Fibroblast of lung (primary cell): ENCODE data around the gene SNX14. TPM values are rescaled to one million over a fixed set of nuclear protein-coding genes. Genes with fewer than 3 reads are reported as not detected.
"Not testable (repeated sequence)": the region's sequence is repeated elsewhere in the genome, so short reads cannot be mapped to it uniquely, and the experiment has no call there.

ENCODE experiments used
- DNase-seq, 2 donors: peaks; one replicate each; pipeline versions ENCODE4 v3.0.0 to v3.0.0-alpha.2; 2010; ENCODE audit warnings: low read depth in 2 of 2
- H2AFZ ChIP-seq: 2 replicates; pipeline ENCODE4 v1.5.1; 2012; ENCODE audit warnings: low read length, control low read depth, inconsistent platforms
- H3K27ac ChIP-seq: 2 replicates; pipeline ENCODE4 v1.5.1; 2011; ENCODE audit warnings: low read length, control low read depth; ENCODE audit not compliant: insufficient read depth
- H3K27me3 ChIP-seq: 2 replicates; pipeline ENCODE4 v1.5.1; 2011; ENCODE audit warnings: mild to moderate bottlenecking, low read length; ENCODE audit not compliant: control insufficient read depth, insufficient read depth
- H3K36me3 ChIP-seq: 2 replicates; pipeline ENCODE4 v1.5.1; 2011; ENCODE audit warnings: low read length; ENCODE audit not compliant: control insufficient read depth, insufficient read depth
- H3K4me1 ChIP-seq: 2 replicates; pipeline ENCODE4 v1.5.1; 2011; ENCODE audit warnings: low read length; ENCODE audit not compliant: control insufficient read depth, insufficient read depth; ENCODE audit errors: extremely low read depth
- H3K4me2 ChIP-seq: 2 replicates; pipeline ENCODE4 v1.5.1; 2011; ENCODE audit warnings: low read length, control low read depth; ENCODE audit not compliant: insufficient read depth; ENCODE audit errors: extremely low read depth
- H3K4me3 ChIP-seq, 4 experiments: fragments of 200-600 bp in 1 of 4; sonication (generic) in 1 of 4; replicated peaks in 1 of 4; 2 replicates each; pipeline ENCODE4 v1.5.1; 2011 to 2016; ENCODE audit warnings: low read length in 4 of 4, low read depth in 3 of 4, mild to moderate bottlenecking in 3 of 4, control low read depth in 2 of 4, inconsistent platforms in 1 of 4, mixed read lengths in 1 of 4; ENCODE audit not compliant: insufficient read depth in 1 of 4; ENCODE audit errors: control extremely low read depth in 1 of 4
- H3K79me2 ChIP-seq: 2 replicates; pipeline ENCODE4 v1.5.1; 2012; ENCODE audit warnings: mild to moderate bottlenecking, low read length, inconsistent platforms; ENCODE audit not compliant: control insufficient read depth, insufficient read depth
- H3K9ac ChIP-seq: 2 replicates; pipeline ENCODE4 v1.5.1; 2011; ENCODE audit warnings: mild to moderate bottlenecking, low read length, control low read depth; ENCODE audit not compliant: insufficient read depth
- H3K9me3 ChIP-seq: 2 replicates; pipeline ENCODE4 v1.5.1; 2012; ENCODE audit warnings: low read depth, low read length; ENCODE audit not compliant: control insufficient read depth, insufficient read depth
- H4K20me1 ChIP-seq: 2 replicates; pipeline ENCODE4 v1.5.1; 2011; ENCODE audit warnings: low read length; ENCODE audit not compliant: control insufficient read depth, insufficient read depth; ENCODE audit errors: extremely low read depth
- CTCF ChIP-seq, 2 donors: IDR thresholded peaks in 1 of 2; conservative IDR thresholded peaks in 1 of 2; 1 replicate in 1 of 2; 2 replicates in 1 of 2; pipeline ENCODE4 v1.5.1; 2011 to 2012; ENCODE audit warnings: low read length in 2 of 2, control low read depth in 1 of 2, inconsistent platforms in 1 of 2, low read depth in 1 of 2, mild to moderate bottlenecking in 1 of 2
- EZH2 ChIP-seq: IDR thresholded peaks from 2 replicates; pipeline ENCODE4 v1.5.1; 2012; ENCODE audit warnings: low read length, control low read depth, mild to moderate bottlenecking; ENCODE audit errors: missing control alignments
- polyA plus RNA-seq, 2 donors: library from polyadenylated mRNA; depleted of rRNA in 1 of 2; stranded (reverse) in 1 of 2; unstranded in 1 of 2; fragments of >200 nt; gene quantifications; 2 replicates each; pipeline ENCODE4 v1.2.1, GENCODE V29; 2011 to 2012; ENCODE audit warnings: missing spikeins in 1 of 2
- total RNA-seq: library from RNA; depleted of rRNA; stranded (reverse); fragments of >200 nt; gene quantifications from 2 replicates; pipeline ENCODE4 v1.2.1, GENCODE V29; 2014

The SNX14 gene
- total and polyA plus RNA-seq, 2 donors (not counting 1 experiment from before 2014, with no cell fraction given), result 79.7 to 182 TPM

GRCh38 chr6:85537055-85537494 is 56.6 kb downstream of the SNX14 start:
- Histone ChIP-seq H4K20me1 (no peaks in the 10 kb centered on the region), H3K4me3 (no peak overlapping the region), H3K79me2 (no peaks in the 10 kb centered on the region), H3K36me3 (no peaks in the 10 kb centered on the region), H3K4me2 (no peak overlapping the region), H2AFZ (no peak overlapping the region), H3K27me3 (no peaks in the 10 kb centered on the region), H3K9me3 (no peaks in the 10 kb centered on the region), H3K4me1 (no peaks in the 10 kb centered on the region), H3K27ac (no peak overlapping the region), H3K9ac (no peak overlapping the region)
- TF ChIP-seq CTCF (conservative IDR thresholded peaks at IDR 0.05 in 1 of 2, IDR thresholded peaks at IDR 0.05 in 1 of 2; ENCODE audit: low read depth in 1 of 2, low read length in 2 of 2) (peak in 1 of 2 donors; percentile 20), EZH2 (no peak)
- DNase-seq, result peak in 1 of 2 donors; percentile 50

- not testable (repeated sequence) for H3K27ac ChIP-seq, H3K79me2 ChIP-seq, H3K4me1 ChIP-seq, H3K9ac ChIP-seq, H3K9me3 ChIP-seq, H3K36me3 ChIP-seq, H2AFZ ChIP-seq, H3K4me2 ChIP-seq, H4K20me1 ChIP-seq, H3K4me3 ChIP-seq, H3K27me3 ChIP-seq
- peak in 1 of 2 donors; percentile 6 for DNase-seq
Observed at GRCh38 chr6:85524281-85524680, 69.4 kb downstream of the SNX14 start.

GRCh38 chr6:85516168-85516567 is 77.5 kb downstream of the SNX14 start:
- Histone ChIP-seq H4K20me1 (no peaks in the 10 kb centered on the region), H3K4me3 (no peak overlapping the region), H3K27ac (no peak overlapping the region), H3K4me2 (no peak overlapping the region), H3K79me2 (no peaks in the 10 kb centered on the region), H3K4me1 (no peaks in the 10 kb centered on the region), H2AFZ (no peak overlapping the region), H3K9me3 (no peaks in the 10 kb centered on the region), H3K27me3 (no peaks in the 10 kb centered on the region), H3K9ac (no peak overlapping the region), H3K36me3 (peaks cover 4% of the 10 kb centered on the region)
- DNase-seq, result peak in 1 of 2 donors; percentile 18
- no peak for TF ChIP-seq CTCF (conservative IDR thresholded peaks at IDR 0.05 in 1 of 2, IDR thresholded peaks at IDR 0.05 in 1 of 2; ENCODE audit: low read depth in 1 of 2, low read length in 2 of 2)
- no peak for TF ChIP-seq EZH2
